GM18502 (cell line): ENCODE results near the gene XXYLT1.

Source experiments
- ATAC-seq: cut with Tn5 transposase; IDR thresholded peaks from one replicate; pipeline ENCODE4 v1.9.1; 2021; ENCODE audit warnings: mild to moderate bottlenecking; ENCODE audit not compliant: unreplicated experiment, poor library complexity

XXYLT1 gene

GRCh38 chr3:195268576-195269309 is 2.2 kb downstream of the XXYLT1 start:
- no peak for ATAC-seq

- no peak for ATAC-seq
These were observed 3.9 kb downstream of the XXYLT1 start for GRCh38 chr3:195267096-195267495.

- no peak for ATAC-seq
These were observed 4.5 kb downstream of the XXYLT1 start for GRCh38 chr3:195266428-195266827.

- no peak for ATAC-seq
These were observed 5.5 kb downstream of the XXYLT1 start for GRCh38 chr3:195265363-195265976.

- ATAC-seq = no peak
These were observed 6.9 kb downstream of the XXYLT1 start for GRCh38 chr3:195263925-195264600.

GRCh38 chr3:195263193-195263924 is 7.6 kb downstream of the XXYLT1 start:
- no peak for ATAC-seq

- no peak for ATAC-seq
These were observed 9.0 kb downstream of the XXYLT1 start for GRCh38 chr3:195261925-195262324.

GRCh38 chr3:195260280-195260905 is 10.6 kb downstream of the XXYLT1 start:
- peak; percentile 8 for ATAC-seq

- peak; percentile 86 for ATAC-seq
These were observed 11.3 kb downstream of the XXYLT1 start for GRCh38 chr3:195259475-195260279.

GRCh38 chr3:195259154-195259474 is 11.8 kb downstream of the XXYLT1 start:
- ATAC-seq = no peak

GRCh38 chr3:195258449-195259153 is 12.4 kb downstream of the XXYLT1 start:
- ATAC-seq = no peak

- no peak for ATAC-seq
These were observed 13.2 kb downstream of the XXYLT1 start for GRCh38 chr3:195257454-195258448.

GRCh38 chr3:195256639-195257453 is 14.1 kb downstream of the XXYLT1 start:
- ATAC-seq = no peak

- no peak for ATAC-seq
These were observed 15.1 kb downstream of the XXYLT1 start for GRCh38 chr3:195255571-195256501.

- ATAC-seq = no peak
These were observed 15.8 kb downstream of the XXYLT1 start for GRCh38 chr3:195255176-195255500.

- ATAC-seq = no peak
These were observed 16.3 kb downstream of the XXYLT1 start for GRCh38 chr3:195254454-195255175.
